HG03521 (cell line): Measurements from ENCODE around the gene FRMD3.

ENCODE experiments used
- ATAC-seq: cut with Tn5 transposase; IDR thresholded peaks from one replicate; pipeline ENCODE4 v1.9.1; 2021; ENCODE audit warnings: mild to moderate bottlenecking, moderate library complexity; ENCODE audit not compliant: unreplicated experiment

The FRMD3 gene

GRCh38 chr9:83294816-83295215, 243.4 kb downstream of the FRMD3 start:
- no peak for ATAC-seq

DNA sequence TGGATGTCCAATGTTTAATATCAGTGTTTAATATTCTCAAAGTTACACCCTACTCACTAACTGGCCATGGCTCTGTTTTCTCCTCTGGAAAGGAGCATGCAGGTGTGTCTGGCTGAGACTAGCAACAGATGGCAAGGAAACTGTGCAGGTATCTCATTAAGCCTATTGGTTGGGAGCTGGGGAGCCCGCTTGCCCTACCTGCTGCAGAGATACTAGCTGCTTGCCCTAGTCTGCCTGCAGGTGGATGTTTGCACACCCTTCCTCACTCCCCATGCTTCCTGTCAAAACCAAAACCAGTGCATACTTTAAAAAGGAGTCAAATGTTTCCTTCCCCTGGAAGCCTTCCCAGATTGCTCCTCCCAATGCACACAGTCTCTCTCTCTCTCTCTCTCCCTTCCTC, 247.0 kb downstream of the FRMD3 start:
- no peak for ATAC-seq

DNA sequence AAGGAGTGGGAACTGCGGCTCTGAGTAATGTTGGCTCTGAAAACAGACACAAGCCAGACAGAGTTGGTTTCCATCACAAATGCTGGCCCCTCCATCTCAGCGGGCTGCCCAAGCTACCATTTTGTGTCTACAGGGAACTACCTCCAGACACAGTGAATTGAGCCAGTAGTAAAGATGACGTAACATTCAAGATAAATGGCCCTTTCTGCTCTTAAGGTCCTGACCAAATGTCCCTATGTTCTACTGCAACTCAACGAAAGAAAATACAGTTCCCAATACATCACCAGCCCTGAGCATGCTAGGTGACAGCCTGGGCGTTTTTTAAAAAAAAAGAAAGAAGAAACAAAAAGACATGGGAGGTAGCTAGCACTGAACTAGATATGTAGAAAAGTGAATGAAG, 247.5 kb downstream of the FRMD3 start:
- ATAC-seq: no peak

GRCh38 chr9:83287021-83287420, 251.2 kb downstream of the FRMD3 start:
- no peak for ATAC-seq

DNA sequence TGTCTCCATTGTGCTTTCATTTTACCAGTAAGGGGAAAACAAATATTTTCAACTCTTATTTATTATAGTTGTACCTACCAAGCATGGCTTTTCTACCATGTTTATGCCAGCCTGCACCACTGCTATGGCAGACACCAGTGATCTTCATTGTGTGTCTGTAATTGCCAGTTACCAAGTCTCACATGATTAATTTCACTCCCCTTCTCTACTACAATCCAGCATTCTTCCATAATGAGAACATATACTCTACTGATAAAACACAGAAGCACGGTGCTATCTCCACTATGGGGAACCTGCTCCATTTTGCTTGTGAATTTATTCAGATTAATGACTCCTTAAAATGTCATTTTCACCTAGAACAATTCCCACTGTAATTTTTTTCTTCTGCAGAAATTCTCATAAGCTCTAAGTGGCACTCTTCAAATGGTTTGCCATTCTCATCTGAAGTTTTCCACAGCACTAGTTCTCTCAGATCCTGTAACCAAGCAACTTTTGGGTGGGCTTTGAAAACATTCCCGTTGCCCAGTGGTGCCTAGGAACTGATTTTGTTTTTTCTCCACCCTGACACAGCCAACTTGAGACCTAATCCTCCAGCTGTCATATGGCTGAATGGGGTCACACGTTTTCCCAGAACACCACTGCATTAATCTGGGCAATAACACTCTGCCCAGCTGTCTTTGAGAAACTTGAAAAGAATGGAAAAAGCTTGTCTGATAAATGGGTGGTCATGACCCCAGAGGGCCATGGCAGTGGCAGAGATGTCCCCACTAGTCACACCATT, 252.6 kb downstream of the FRMD3 start:
- ATAC-seq: no peak

DNA sequence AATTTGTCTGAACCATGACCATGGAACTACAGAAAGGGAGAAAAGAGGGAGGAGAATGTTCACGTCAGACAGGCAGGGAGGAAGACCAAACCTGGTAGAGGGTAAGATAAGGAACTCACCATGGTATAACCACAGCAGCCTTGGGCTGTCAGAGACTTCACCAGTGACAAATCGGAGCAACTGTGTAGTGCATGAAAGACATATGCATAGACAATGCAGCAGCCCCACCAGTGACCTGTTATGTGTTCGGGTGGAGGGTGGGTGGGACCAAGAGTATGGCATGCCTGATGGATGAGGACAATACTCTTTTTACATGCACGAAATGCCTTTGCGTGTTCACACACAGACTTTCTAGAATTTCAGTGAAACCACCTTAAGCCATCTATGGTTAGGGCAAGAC, 253.5 kb downstream of the FRMD3 start:
- ATAC-seq: no peak

DNA sequence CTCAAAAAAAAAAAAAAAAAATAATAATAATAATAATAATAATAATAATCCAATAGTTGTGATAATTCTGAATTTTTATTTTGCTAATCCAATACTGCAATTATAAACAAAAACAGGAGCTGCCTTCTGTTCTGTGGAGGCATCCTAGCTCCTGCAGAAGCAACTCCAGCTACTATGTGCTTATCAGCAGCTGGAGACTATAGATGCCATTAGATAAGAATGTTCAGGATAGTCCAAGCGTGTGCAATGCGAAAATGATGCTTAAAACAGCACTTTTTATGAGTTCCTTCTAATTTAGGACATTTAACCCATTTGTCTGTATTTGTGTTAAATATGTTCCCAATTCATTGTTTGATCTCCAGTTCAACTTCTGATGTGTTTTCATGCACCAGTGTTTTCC, 254.7 kb downstream of the FRMD3 start:
- no peak for ATAC-seq

GRCh38 chr9:83281306-83282255, 256.6 kb downstream of the FRMD3 start:
- no peak for ATAC-seq

DNA sequence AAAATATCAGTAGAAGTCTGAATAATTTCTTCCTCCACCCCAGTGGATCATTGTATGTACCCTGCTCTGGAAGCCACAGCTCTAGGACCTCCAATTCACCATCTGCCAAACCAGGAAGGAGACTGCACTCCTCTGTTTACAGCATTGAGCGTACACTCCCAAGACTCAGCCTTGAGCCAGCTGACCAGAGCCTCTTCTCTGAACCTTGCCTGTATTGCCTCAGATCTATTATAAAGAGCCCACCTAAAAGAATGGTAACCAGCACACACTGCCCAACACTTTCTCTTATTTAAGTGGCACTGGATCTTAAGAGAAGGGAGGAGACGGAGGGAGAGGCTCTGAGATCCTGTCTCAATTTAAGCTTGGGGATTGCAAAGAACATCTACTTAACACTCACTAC, 257.4 kb downstream of the FRMD3 start:
- ATAC-seq: no peak

GRCh38 chr9:83280268-83280667, 257.9 kb downstream of the FRMD3 start:
- ATAC-seq: no peak

DNA sequence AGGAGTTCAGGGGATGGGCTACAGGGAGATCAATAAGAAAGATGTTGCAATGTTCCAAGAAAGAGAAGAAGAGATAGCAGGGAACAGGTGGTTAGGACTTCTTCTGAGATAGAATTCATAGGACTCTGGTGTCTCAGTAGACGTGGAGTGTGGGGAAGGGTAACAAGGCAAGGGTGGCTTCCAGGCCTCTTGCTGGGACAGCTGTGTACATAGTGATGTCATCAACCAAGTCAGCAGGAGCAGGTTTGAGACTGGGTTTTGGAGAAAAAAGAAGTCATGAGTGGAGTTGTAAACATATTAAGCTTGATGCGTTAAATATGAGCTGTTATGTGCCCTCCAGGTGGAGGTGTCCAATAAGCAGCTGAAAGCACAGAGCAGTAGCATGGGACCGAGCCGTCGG, 263.4 kb downstream of the FRMD3 start:
- no peak for ATAC-seq

- ATAC-seq: no peak
These were observed 266.5 kb downstream of the FRMD3 start for GRCh38 chr9:83271665-83272071.

GRCh38 chr9:83270116-83270515, 268.1 kb downstream of the FRMD3 start:
- ATAC-seq: no peak

GRCh38 chr9:83267741-83268140, 270.5 kb downstream of the FRMD3 start:
- no peak for ATAC-seq

DNA sequence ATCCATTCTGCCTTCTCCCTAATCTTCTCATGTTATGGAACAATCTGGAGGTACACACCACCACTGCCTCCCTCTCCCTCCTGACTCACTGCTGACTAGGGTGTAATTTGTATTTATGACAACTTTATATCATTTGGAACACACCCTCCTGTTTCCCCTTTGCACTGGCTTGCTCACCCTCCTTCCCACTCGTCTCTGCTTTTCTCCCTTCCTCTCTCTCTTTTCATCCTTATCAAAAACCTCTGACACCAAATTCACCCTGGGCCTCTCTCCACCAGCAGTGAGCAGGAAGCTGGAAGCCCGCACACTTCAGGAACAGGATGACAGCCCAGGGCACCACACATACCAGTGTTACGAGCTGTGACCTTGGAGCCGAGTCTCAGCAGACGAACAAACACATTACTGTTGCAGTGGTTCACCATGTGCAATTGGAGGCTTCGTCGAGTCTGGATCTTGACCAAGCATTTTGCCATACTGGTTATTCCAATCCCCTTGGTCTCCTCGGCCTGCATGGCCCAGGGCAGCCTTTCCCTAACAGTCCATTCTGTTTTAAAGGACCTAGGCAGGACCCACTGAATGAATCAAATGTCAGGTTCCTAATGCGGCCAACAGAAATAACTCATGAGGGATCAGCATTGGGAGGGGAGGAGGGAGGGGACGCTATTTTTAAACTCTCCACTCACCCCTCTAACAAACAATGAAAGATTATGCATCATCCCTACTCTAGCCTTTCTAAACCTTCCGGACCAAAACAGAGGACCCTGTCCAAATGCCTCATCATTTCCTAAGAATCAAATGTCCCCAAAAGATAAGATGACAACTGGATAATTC, 271.3 kb downstream of the FRMD3 start:
- ATAC-seq: no peak

DNA sequence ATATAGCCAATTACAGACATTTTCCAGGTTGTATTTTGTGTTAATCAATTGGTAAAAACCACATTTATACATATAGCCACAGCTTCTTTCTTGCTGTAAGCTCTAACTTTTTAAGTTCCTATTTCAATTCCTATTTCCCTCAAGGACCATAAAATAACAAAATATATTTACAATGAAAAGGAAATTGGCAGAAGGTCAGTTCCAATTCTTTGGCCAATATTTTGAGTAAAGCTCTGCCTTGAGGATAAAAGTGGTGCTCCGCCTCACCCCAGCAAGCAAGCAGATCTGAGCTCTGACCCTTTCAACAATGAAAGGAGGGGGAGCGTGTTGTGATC, 271.9 kb downstream of the FRMD3 start:
- ATAC-seq: no peak

- ATAC-seq: no peak
These were observed 273.9 kb downstream of the FRMD3 start for GRCh38 chr9:83264315-83264714.

DNA sequence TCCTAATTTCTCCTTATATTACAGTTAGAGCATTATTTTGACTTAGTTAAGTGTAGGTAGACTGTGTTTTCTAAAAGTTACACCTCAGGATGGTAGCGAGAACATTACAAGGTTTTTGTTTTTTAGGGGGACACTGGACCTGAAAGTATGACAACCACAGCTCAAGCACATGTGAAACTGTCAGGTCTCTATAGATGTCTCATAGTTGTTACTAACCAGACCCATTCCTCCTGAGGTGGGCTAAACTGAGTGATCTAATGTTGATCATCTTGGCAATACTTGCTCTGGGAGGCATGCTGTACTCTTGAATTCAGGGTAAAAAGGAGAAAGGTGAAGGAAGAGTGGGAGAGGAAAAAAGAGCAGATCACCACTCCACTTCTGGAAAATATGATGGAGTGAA, 278.6 kb downstream of the FRMD3 start:
- no peak for ATAC-seq

DNA sequence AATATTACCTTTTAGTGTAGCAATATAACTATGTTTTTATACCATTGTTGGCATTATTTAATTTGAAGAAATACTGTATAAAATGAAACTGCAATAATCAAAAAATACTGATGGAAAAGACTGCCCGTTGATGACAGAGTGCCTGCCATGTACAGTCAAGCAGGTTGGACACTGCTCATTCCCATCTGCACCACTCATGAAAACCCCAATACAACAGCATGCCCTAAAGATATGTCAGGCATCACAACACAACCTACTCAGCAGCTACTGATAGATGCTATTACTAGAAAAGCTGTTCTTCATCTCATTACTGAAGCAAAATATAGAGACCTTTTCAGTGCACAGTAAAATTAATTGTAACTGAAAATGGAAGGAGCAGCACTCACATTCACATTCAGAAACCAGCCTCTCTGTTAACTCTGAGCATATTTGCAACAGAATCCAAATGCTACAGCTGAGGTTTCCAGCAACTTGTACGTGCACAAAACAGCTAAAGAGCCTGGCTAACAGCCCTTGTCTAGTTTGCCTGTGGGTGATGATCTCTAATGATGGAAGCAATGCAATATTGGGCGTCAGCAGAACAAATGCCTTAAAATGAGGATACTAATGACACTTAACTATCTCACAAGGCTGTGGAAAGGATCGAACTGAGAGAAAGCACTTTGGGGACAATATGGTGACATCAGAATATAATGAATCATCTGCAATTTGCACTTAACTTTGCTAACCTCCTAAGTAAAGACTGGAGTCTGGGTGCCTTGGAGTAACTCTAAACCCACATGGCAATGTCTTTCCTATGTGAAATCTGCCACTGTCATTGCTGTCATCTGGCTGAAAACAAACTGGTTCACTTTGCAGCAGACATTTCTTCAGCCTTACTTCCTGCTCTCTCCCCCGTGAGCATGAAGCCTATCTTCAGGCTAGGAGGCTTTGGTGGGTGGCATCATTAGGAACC, 280.0 kb downstream of the FRMD3 start:
- ATAC-seq: no peak

GRCh38 chr9:83247732-83248131, 290.5 kb downstream of the FRMD3 start:
- ATAC-seq: no peak
